Caco-2 (cell line): ENCODE results near the gene PRKACA. TPM values are rescaled to one million over a fixed set of nuclear protein-coding genes. Genes with fewer than 3 reads are reported as not detected.
A peak's percentile ranks its signal among the peaks of the same experiment; 100 is the strongest.

ENCODE experiments used
- Bru-seq: library from RNA; stranded (reverse); fragments of 400-500 nt; gene quantifications from one replicate; lab custom pipeline; 2021; lab: Mats Ljungman, UMichigan
- BruChase-seq, 2 experiments: library from RNA; stranded (reverse); fragments of 400-500 nt; gene quantifications; one replicate each; lab custom pipeline; 2021; lab: Mats Ljungman, UMichigan
- BruUV-seq: library from RNA; stranded (reverse); fragments of 400-500 nt; replicated peaks from 2 replicates; lab custom pipeline; 2021; lab: Mats Ljungman, UMichigan
- CTCF ChIA-PET: fragments of 300-600 bp; sonication (Branson Sonifier 250); formaldehyde crosslinking; loops from one replicate; lab custom pipeline; 2022; ENCODE audit warnings: antibody characterized with exemption; lab: Charles Lee
- POLR2A ChIA-PET: fragments of 300-600 bp; sonication (Branson Sonifier 250); formaldehyde crosslinking; loops from one replicate; lab custom pipeline; 2022; ENCODE audit warnings: antibody characterized with exemption; lab: Charles Lee
- DNase-seq, 2 experiments: peaks; one replicate each; pipeline versions ENCODE4 v3.0.0 to v3.0.0-alpha.2; 2020 to 2022
- H3K27me3 ChIP-seq: replicated peaks from 2 replicates; pipeline ENCODE4 v1.6.0; 2011; ENCODE audit warnings: low read length; ENCODE audit not compliant: control insufficient read depth, insufficient read depth
- H3K36me3 ChIP-seq: 2 replicates; pipeline ENCODE4 v1.5.1; 2011; ENCODE audit warnings: low read length; ENCODE audit not compliant: control insufficient read depth, insufficient read depth
- H3K4me1 ChIP-seq: fragments of 250-450 bp; sonication (Bioruptor Pico); 2 replicates; pipeline ENCODE4 v1.5.1; 2020; ENCODE audit warnings: mild to moderate bottlenecking
- H3K4me3 ChIP-seq: 2 replicates; pipeline ENCODE4 v1.5.1; 2011; ENCODE audit warnings: low read depth, mild to moderate bottlenecking, control low read depth, low read length
- H3K9me3 ChIP-seq: fragments of 250-450 bp; sonication (Bioruptor Pico); 2 replicates; pipeline ENCODE4 v1.5.1; 2020; ENCODE audit warnings: mild to moderate bottlenecking, moderate library complexity
- H3K27ac Mint-ChIP-seq: one replicate; pipeline ENCODE4 v1.8.0; 2022; ENCODE audit warnings: mixed read lengths; ENCODE audit not compliant: unreplicated experiment
- H3K27me3 Mint-ChIP-seq: one replicate; pipeline ENCODE4 v1.8.0; 2022; ENCODE audit warnings: mixed read lengths; ENCODE audit not compliant: insufficient read depth, unreplicated experiment
- H3K36me3 Mint-ChIP-seq: one replicate; pipeline ENCODE4 v1.8.0; 2022; ENCODE audit warnings: mild to moderate bottlenecking, mixed read lengths; ENCODE audit not compliant: insufficient read depth, unreplicated experiment
- H3K4me1 Mint-ChIP-seq: one replicate; pipeline ENCODE4 v1.8.0; 2022; ENCODE audit warnings: low read depth, mixed read lengths; ENCODE audit not compliant: unreplicated experiment
- H3K4me3 Mint-ChIP-seq: one replicate; pipeline ENCODE4 v1.8.0; 2022; ENCODE audit warnings: mild to moderate bottlenecking, moderate library complexity, mixed read lengths; ENCODE audit not compliant: unreplicated experiment
- H3K9me3 Mint-ChIP-seq: one replicate; pipeline ENCODE4 v1.8.0; 2022; ENCODE audit warnings: mixed read lengths; ENCODE audit not compliant: unreplicated experiment
- intact Hi-C: fragments of 100-400 bp; cut with micrococcal nuclease; formaldehyde crosslinking; loops from one replicate; pipeline ENCODE4 v1.10.0; 2022; ENCODE audit not compliant: unreplicated experiment
- long read RNA-seq: library from polyadenylated mRNA; stranded (forward); transcript quantifications from one replicate; pipeline ENCODE4 v2.0.0, GENCODE V29; 2022
- total RNA-seq: library from RNA; stranded (reverse); gene quantifications from 2 replicates; pipeline ENCODE4 v1.2.3, GENCODE V29; 2022
- TF ChIP-seq, protein P1 (sequence below), 2 experiments: fragments of 200-600 bp in 1 of 2; IDR thresholded peaks; 1 replicate in 1 of 2; 2 replicates in 1 of 2; pipeline versions ENCODE4 v1.5.1 to v1.8.0; 2011 to 2022; ENCODE audit warnings: antibody characterized with exemption in 1 of 2, control low read depth in 1 of 2, inconsistent platforms in 1 of 2, low read depth in 1 of 2, low read length in 1 of 2, mild to moderate bottlenecking in 1 of 2, moderate library complexity in 1 of 2; ENCODE audit not compliant: insufficient read depth in 1 of 2, severe bottlenecking in 1 of 2, unreplicated experiment in 1 of 2

PRKACA gene
- 46.4 and 51.9 TPM in 2 replicates for total RNA-seq
- percentile 53 among the genes with signal in this experiment for Bru-seq, nascent RNA
- percentile 60 among the genes with signal in this experiment for BruChase-seq, experiment 1, labeled RNA remaining after a 2-hour chase
- BruChase-seq, experiment 2, labeled RNA remaining after a 6-hour chase, result percentile 74 among the genes with signal in this experiment
- long read RNA-seq, partial matches to known transcripts, result 4 of 21 reads
- long read RNA-seq, other reads (novel, unspliced or antisense), result 17 of 21 reads

DNA sequence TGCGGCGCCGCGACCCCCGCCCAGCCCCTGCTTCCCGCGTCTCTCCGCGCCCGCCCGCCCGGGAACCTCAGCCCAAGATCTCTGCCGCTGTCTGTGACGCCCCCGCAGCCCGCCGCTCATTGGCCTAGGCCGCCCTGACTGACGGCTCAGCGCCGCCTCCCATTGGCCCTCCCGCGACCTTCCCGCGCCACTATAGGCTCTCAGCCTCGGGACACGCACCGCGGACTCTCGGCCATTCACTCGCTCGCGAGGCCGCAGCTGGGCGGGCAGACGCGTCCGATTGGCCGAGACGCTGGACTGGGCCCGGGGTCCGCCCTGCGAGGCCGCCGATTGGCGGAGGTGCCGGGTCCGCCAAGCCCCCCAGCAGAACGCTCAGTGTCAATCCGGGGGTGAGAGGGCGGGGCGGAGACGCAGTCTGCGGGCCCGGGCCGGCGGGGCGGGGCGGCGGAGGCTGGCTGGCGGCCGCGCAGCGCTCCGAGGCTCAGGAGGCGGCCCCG is at the start of gene PRKACA:
TSS of gene PRKACA (minus strand) at position 95 of the 497 bp plus-strand sequence. CDS start 215 bp downstream, outside the sequence.
- intact Hi-C loops, result loop anchor here (2.0 to 5.0 kb wide), 2 partner anchors 19 to 35 kb away; partner anchors contain the start of gene ASF1B
- Mint-ChIP-seq H3K4me3 (peak within 1 kb of the TSS; percentile 90), H3K27ac (peak within 1 kb of the TSS; percentile 85), H3K36me3 (peaks cover 45% of the 10 kb centered on the region), H3K27me3 (no peaks in the 10 kb centered on the region), H3K9me3 (no peaks in the 10 kb centered on the region), H3K4me1 (peaks cover 8% of the 10 kb centered on the region)
- CTCF ChIA-PET, result interaction anchor here (0.6 to 1.0 kb wide), 2 partner anchors 19 to 273 kb away, joined by 6 to 9 read pairs; partner anchors contain the start of gene ASF1B
- TF ChIP-seq, protein P1, sequence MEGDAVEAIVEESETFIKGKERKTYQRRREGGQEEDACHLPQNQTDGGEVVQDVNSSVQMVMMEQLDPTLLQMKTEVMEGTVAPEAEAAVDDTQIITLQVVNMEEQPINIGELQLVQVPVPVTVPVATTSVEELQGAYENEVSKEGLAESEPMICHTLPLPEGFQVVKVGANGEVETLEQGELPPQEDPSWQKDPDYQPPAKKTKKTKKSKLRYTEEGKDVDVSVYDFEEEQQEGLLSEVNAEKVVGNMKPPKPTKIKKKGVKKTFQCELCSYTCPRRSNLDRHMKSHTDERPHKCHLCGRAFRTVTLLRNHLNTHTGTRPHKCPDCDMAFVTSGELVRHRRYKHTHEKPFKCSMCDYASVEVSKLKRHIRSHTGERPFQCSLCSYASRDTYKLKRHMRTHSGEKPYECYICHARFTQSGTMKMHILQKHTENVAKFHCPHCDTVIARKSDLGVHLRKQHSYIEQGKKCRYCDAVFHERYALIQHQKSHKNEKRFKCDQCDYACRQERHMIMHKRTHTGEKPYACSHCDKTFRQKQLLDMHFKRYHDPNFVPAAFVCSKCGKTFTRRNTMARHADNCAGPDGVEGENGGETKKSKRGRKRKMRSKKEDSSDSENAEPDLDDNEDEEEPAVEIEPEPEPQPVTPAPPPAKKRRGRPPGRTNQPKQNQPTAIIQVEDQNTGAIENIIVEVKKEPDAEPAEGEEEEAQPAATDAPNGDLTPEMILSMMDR (IDR thresholded peaks at IDR 0.05; ENCODE audit: insufficient read depth in 1 of 2, low read depth in 1 of 2, low read length in 1 of 2, severe bottlenecking in 1 of 2, unreplicated experiment in 1 of 2), result no peak
- Histone ChIP-seq H3K4me3 (peak within 1 kb of the TSS; percentile 79), H3K36me3 (no peaks in the 10 kb centered on the region), H3K27me3 (no peaks in the 10 kb centered on the region), H3K9me3 (no peaks in the 10 kb centered on the region), H3K4me1 (peaks cover 13% of the 10 kb centered on the region)
- DNase-seq, result peak; percentile 98 to 99
- POLR2A ChIA-PET, result interaction anchor here (0.9 to 1.1 kb wide), 2 partner anchors 19 to 322 kb away, joined by 4 to 10 read pairs; partner anchors contain the start of genes ASF1B and ZSWIM4
- no TSS peak for BruUV-seq

DNA sequence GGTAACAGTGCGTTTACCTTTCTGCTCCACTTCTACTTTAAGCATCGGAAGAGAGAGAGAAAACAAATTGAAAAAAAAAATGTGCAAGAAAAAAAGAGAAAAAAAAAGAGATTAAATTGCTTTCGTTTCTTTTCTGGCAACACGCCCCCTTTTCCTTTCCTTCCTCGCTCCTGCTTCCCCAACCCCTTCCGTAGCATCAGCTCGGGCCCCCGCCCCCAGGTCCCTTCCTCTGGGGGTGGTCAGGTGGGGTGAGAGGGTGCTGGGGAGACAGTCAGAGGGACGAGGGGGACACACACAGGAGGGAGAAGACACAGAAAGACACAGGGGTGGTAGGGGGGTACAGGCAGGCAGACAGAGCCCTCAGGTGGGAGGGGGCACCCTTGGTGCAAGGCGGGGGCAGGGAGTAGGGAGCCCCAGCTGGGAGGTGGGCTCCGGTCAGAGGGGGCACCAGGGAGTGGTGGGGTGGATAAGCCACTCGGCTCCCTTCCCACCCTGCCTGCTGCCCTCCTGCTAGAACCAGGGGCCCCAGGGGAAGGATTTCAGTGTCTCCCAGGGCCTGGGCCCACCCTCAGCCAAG is 49.5 kb upstream of the PRKACA start:
- POLR2A ChIA-PET, result interaction anchor here (0.8 kb wide), 1 partner anchor 31 kb away, joined by 3 read pairs; the partner anchor contains the start of gene ASF1B
- intact Hi-C loops, result no loop called here
- Mint-ChIP-seq H3K27me3 (no peaks in the 10 kb centered on the region), H3K4me1 (no peaks in the 10 kb centered on the region), H3K36me3 (no peaks in the 10 kb centered on the region), H3K4me3 (no peak overlapping the region), H3K9me3 (no peaks in the 10 kb centered on the region), H3K27ac (no peak overlapping the region)
- no peaks in the 10 kb centered on the region for H3K36me3 ChIP-seq
- no peaks in the 10 kb centered on the region for H3K27me3 ChIP-seq
- no peak for DNase-seq
- H3K4me1 ChIP-seq, result no peaks in the 10 kb centered on the region
- no TSS peak for BruUV-seq
- CTCF ChIA-PET, result no interaction called here
- no peaks in the 10 kb centered on the region for H3K9me3 ChIP-seq
- TF ChIP-seq, protein P1 (IDR thresholded peaks at IDR 0.05; ENCODE audit: insufficient read depth in 1 of 2, low read depth in 1 of 2, low read length in 1 of 2, severe bottlenecking in 1 of 2, unreplicated experiment in 1 of 2), result no peak
- H3K4me3 ChIP-seq, result no peak overlapping the region
